ENCODE results near the gene CTDSPL. TPM values are rescaled to one million over a fixed set of nuclear protein-coding genes. Genes with fewer than 3 reads are reported as not detected.

The CTDSPL gene
- total RNA-seq, 1 experiment from 2014 or later = 14.0 TPM

- H3K27ac ChIP-seq (ENCODE audit: low read depth, low read length, poor library complexity, severe bottlenecking) = no peak overlapping the region
- H3K4me3 ChIP-seq (ENCODE audit: low read depth, low read length, poor library complexity, severe bottlenecking) = no peak overlapping the region
- no peaks in the 10 kb centered on the region for H3K36me3 ChIP-seq (ENCODE audit: insufficient read depth, low read length, poor library complexity, severe bottlenecking)
- H3K4me1 ChIP-seq (ENCODE audit: insufficient read depth, low read length, poor library complexity, severe bottlenecking) = no peaks in the 10 kb centered on the region
- no TSS peak for BruUV-seq (replicated peaks)
- no peaks in the 10 kb centered on the region for H3K27me3 ChIP-seq (replicated peaks; ENCODE audit: insufficient read depth, low read depth, low read length, poor library complexity)
- no peak for DNase-seq (ENCODE audit: low spot score)
- ChIA-PET CTCF (no interaction called here), POLR2A (ENCODE audit: low non-redundant PET) (no interaction called here)
- no peak for TF ChIP-seq CTCF (conservative IDR thresholded peaks at IDR 0.05; ENCODE audit: low read depth, low read length)
- TF ChIP-seq EZH2 (IDR thresholded peaks at IDR 0.05; ENCODE audit: borderline replicate concordance, low read depth, low read length, poor library complexity, severe bottlenecking) = no peak
- intact Hi-C loops (cut with micrococcal nuclease; ENCODE audit: unreplicated experiment) = no loop called here
- no peaks in the 10 kb centered on the region for H3K9me3 ChIP-seq (ENCODE audit: low read depth, low read length, poor library complexity, severe bottlenecking)
These were observed 159.5 kb downstream of the CTDSPL start for GRCh38 chr3:38021196-38021595.

GRCh38 chr3:38022301-38022700 is 160.6 kb downstream of the CTDSPL start:
- Histone ChIP-seq H3K9me3 (ENCODE audit: low read depth, low read length, poor library complexity, severe bottlenecking) (no peaks in the 10 kb centered on the region), H3K4me3 (ENCODE audit: low read depth, low read length, poor library complexity, severe bottlenecking) (no peak overlapping the region), H3K4me1 (ENCODE audit: insufficient read depth, low read length, poor library complexity, severe bottlenecking) (no peaks in the 10 kb centered on the region), H3K27me3 (replicated peaks; ENCODE audit: insufficient read depth, low read depth, low read length, poor library complexity) (no peaks in the 10 kb centered on the region), H3K36me3 (ENCODE audit: insufficient read depth, low read length, poor library complexity, severe bottlenecking) (no peaks in the 10 kb centered on the region), H3K27ac (ENCODE audit: low read depth, low read length, poor library complexity, severe bottlenecking) (no peak overlapping the region)
- CTCF ChIA-PET = no interaction called here
- intact Hi-C loops (cut with micrococcal nuclease; ENCODE audit: unreplicated experiment) = no loop called here
- no TSS peak for BruUV-seq (replicated peaks)
- POLR2A ChIA-PET (ENCODE audit: low non-redundant PET) = interaction anchor here (0.5 kb wide), 1 partner anchor 218 kb away, joined by 3 read pairs; no protein-coding TSS in a partner anchor
- DNase-seq (ENCODE audit: low spot score) = no peak
- TF ChIP-seq EZH2 (IDR thresholded peaks at IDR 0.05; ENCODE audit: borderline replicate concordance, low read depth, low read length, poor library complexity, severe bottlenecking) (no peak), CTCF (conservative IDR thresholded peaks at IDR 0.05; ENCODE audit: low read depth, low read length) (no peak)

GRCh38 chr3:38022896-38023709 is 161.4 kb downstream of the CTDSPL start:
- Histone ChIP-seq H3K4me1 (ENCODE audit: insufficient read depth, low read length, poor library complexity, severe bottlenecking) (no peaks in the 10 kb centered on the region), H3K4me3 (ENCODE audit: low read depth, low read length, poor library complexity, severe bottlenecking) (no peak overlapping the region), H3K9me3 (ENCODE audit: low read depth, low read length, poor library complexity, severe bottlenecking) (no peaks in the 10 kb centered on the region), H3K36me3 (ENCODE audit: insufficient read depth, low read length, poor library complexity, severe bottlenecking) (no peaks in the 10 kb centered on the region), H3K27ac (ENCODE audit: low read depth, low read length, poor library complexity, severe bottlenecking) (no peak overlapping the region), H3K27me3 (replicated peaks; ENCODE audit: insufficient read depth, low read depth, low read length, poor library complexity) (no peaks in the 10 kb centered on the region)
- TF ChIP-seq CTCF (conservative IDR thresholded peaks at IDR 0.05; ENCODE audit: low read depth, low read length) = no peak
- TF ChIP-seq EZH2 (IDR thresholded peaks at IDR 0.05; ENCODE audit: borderline replicate concordance, low read depth, low read length, poor library complexity, severe bottlenecking) = no peak
- BruUV-seq (replicated peaks) = no TSS peak
- ChIA-PET POLR2A (ENCODE audit: low non-redundant PET) (interaction anchor here (0.6 kb wide), 1 partner anchor 233 kb away, joined by 5 read pairs; no protein-coding TSS in a partner anchor), CTCF (no interaction called here)
- DNase-seq (ENCODE audit: low spot score) = no peak
- intact Hi-C loops (cut with micrococcal nuclease; ENCODE audit: unreplicated experiment) = no loop called here

All from A673 (cell line).